Fibroblast of lung (primary cell): ENCODE data around the gene WDFY3. TPM values are rescaled to one million over a fixed set of nuclear protein-coding genes. Genes with fewer than 3 reads are reported as not detected.
A peak's percentile ranks its signal among the peaks of the same experiment; 100 is the strongest.

Source experiments
- DNase-seq, 2 donors: peaks; one replicate each; pipeline versions ENCODE4 v3.0.0 to v3.0.0-alpha.2; 2010; ENCODE audit warnings: low read depth in 2 of 2
- H2AFZ ChIP-seq: 2 replicates; pipeline ENCODE4 v1.5.1; 2012; ENCODE audit warnings: low read length, control low read depth, inconsistent platforms
- H3K27ac ChIP-seq: 2 replicates; pipeline ENCODE4 v1.5.1; 2011; ENCODE audit warnings: low read length, control low read depth; ENCODE audit not compliant: insufficient read depth
- H3K27me3 ChIP-seq: 2 replicates; pipeline ENCODE4 v1.5.1; 2011; ENCODE audit warnings: mild to moderate bottlenecking, low read length; ENCODE audit not compliant: control insufficient read depth, insufficient read depth
- H3K36me3 ChIP-seq: 2 replicates; pipeline ENCODE4 v1.5.1; 2011; ENCODE audit warnings: low read length; ENCODE audit not compliant: control insufficient read depth, insufficient read depth
- H3K4me1 ChIP-seq: 2 replicates; pipeline ENCODE4 v1.5.1; 2011; ENCODE audit warnings: low read length; ENCODE audit not compliant: control insufficient read depth, insufficient read depth; ENCODE audit errors: extremely low read depth
- H3K4me2 ChIP-seq: 2 replicates; pipeline ENCODE4 v1.5.1; 2011; ENCODE audit warnings: low read length, control low read depth; ENCODE audit not compliant: insufficient read depth; ENCODE audit errors: extremely low read depth
- H3K4me3 ChIP-seq, 4 experiments: fragments of 200-600 bp in 1 of 4; sonication (generic) in 1 of 4; replicated peaks in 1 of 4; 2 replicates each; pipeline ENCODE4 v1.5.1; 2011 to 2016; ENCODE audit warnings: low read length in 4 of 4, low read depth in 3 of 4, mild to moderate bottlenecking in 3 of 4, control low read depth in 2 of 4, inconsistent platforms in 1 of 4, mixed read lengths in 1 of 4; ENCODE audit not compliant: insufficient read depth in 1 of 4; ENCODE audit errors: control extremely low read depth in 1 of 4
- H3K79me2 ChIP-seq: 2 replicates; pipeline ENCODE4 v1.5.1; 2012; ENCODE audit warnings: mild to moderate bottlenecking, low read length, inconsistent platforms; ENCODE audit not compliant: control insufficient read depth, insufficient read depth
- H3K9ac ChIP-seq: 2 replicates; pipeline ENCODE4 v1.5.1; 2011; ENCODE audit warnings: mild to moderate bottlenecking, low read length, control low read depth; ENCODE audit not compliant: insufficient read depth
- H3K9me3 ChIP-seq: 2 replicates; pipeline ENCODE4 v1.5.1; 2012; ENCODE audit warnings: low read depth, low read length; ENCODE audit not compliant: control insufficient read depth, insufficient read depth
- H4K20me1 ChIP-seq: 2 replicates; pipeline ENCODE4 v1.5.1; 2011; ENCODE audit warnings: low read length; ENCODE audit not compliant: control insufficient read depth, insufficient read depth; ENCODE audit errors: extremely low read depth
- CTCF ChIP-seq, 2 donors: IDR thresholded peaks in 1 of 2; conservative IDR thresholded peaks in 1 of 2; 1 replicate in 1 of 2; 2 replicates in 1 of 2; pipeline ENCODE4 v1.5.1; 2011 to 2012; ENCODE audit warnings: low read length in 2 of 2, control low read depth in 1 of 2, inconsistent platforms in 1 of 2, low read depth in 1 of 2, mild to moderate bottlenecking in 1 of 2
- EZH2 ChIP-seq: IDR thresholded peaks from 2 replicates; pipeline ENCODE4 v1.5.1; 2012; ENCODE audit warnings: low read length, control low read depth, mild to moderate bottlenecking; ENCODE audit errors: missing control alignments
- polyA minus RNA-seq: library from RNA; depleted of rRNA, polyadenylated mRNA; stranded (reverse); fragments of >200 nt; gene quantifications from 2 replicates; pipeline ENCODE4 v1.2.3, GENCODE V29; 2011; ENCODE audit warnings: low replicate concordance
- polyA plus RNA-seq, 2 donors: library from polyadenylated mRNA; depleted of rRNA in 1 of 2; stranded (reverse) in 1 of 2; unstranded in 1 of 2; fragments of >200 nt; gene quantifications; 2 replicates each; pipeline ENCODE4 v1.2.1, GENCODE V29; 2011 to 2012; ENCODE audit warnings: missing spikeins in 1 of 2
- total RNA-seq: library from RNA; depleted of rRNA; stranded (reverse); fragments of >200 nt; gene quantifications from 2 replicates; pipeline ENCODE4 v1.2.1, GENCODE V29; 2014

Gene WDFY3, protein sequence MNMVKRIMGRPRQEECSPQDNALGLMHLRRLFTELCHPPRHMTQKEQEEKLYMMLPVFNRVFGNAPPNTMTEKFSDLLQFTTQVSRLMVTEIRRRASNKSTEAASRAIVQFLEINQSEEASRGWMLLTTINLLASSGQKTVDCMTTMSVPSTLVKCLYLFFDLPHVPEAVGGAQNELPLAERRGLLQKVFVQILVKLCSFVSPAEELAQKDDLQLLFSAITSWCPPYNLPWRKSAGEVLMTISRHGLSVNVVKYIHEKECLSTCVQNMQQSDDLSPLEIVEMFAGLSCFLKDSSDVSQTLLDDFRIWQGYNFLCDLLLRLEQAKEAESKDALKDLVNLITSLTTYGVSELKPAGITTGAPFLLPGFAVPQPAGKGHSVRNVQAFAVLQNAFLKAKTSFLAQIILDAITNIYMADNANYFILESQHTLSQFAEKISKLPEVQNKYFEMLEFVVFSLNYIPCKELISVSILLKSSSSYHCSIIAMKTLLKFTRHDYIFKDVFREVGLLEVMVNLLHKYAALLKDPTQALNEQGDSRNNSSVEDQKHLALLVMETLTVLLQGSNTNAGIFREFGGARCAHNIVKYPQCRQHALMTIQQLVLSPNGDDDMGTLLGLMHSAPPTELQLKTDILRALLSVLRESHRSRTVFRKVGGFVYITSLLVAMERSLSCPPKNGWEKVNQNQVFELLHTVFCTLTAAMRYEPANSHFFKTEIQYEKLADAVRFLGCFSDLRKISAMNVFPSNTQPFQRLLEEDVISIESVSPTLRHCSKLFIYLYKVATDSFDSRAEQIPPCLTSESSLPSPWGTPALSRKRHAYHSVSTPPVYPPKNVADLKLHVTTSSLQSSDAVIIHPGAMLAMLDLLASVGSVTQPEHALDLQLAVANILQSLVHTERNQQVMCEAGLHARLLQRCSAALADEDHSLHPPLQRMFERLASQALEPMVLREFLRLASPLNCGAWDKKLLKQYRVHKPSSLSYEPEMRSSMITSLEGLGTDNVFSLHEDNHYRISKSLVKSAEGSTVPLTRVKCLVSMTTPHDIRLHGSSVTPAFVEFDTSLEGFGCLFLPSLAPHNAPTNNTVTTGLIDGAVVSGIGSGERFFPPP (N-terminal part only)
- total RNA-seq (64.5 and 88.8 TPM in 2 replicates), polyA plus RNA-seq (23.1 and 26.8 TPM in 2 replicates), polyA minus RNA-seq (59.6 and 66.6 TPM in 2 replicates)
- 11.5 and 15.8 TPM in 2 replicates for polyA plus RNA-seq (2012)

- Histone ChIP-seq H3K36me3 (no peaks in the 10 kb centered on the region), H4K20me1 (peaks cover 2% of the 10 kb centered on the region), H3K9me3 (no peaks in the 10 kb centered on the region), H3K4me1 (peaks cover 4% of the 10 kb centered on the region), H3K79me2 (peaks cover 43% of the 10 kb centered on the region), H3K4me3 (peak within 1 kb of the TSS; percentile 82 to 94 (median 92)), H3K27ac (peak within 1 kb of the TSS; percentile 89), H2AFZ (peak within 1 kb of the TSS; percentile 92), H3K27me3 (no peaks in the 10 kb centered on the region), H3K9ac (peak within 1 kb of the TSS; percentile 95), H3K4me2 (peak within 1 kb of the TSS; percentile 91)
- peak; percentile 89 to 92 for DNase-seq
- TF ChIP-seq EZH2 (no peak), CTCF (conservative IDR thresholded peaks at IDR 0.05 in 1 of 2, IDR thresholded peaks at IDR 0.05 in 1 of 2; ENCODE audit: low read depth in 1 of 2, low read length in 2 of 2) (peak in 1 of 2 donors; percentile 4)
These were observed at the start of gene WDFY3 for GRCh38 chr4:84966382-84967242. WDFY3 (minus strand) TSS chr4:84966690; CDS start chr4:84860591, 106,099 bp downstream.

DNA sequence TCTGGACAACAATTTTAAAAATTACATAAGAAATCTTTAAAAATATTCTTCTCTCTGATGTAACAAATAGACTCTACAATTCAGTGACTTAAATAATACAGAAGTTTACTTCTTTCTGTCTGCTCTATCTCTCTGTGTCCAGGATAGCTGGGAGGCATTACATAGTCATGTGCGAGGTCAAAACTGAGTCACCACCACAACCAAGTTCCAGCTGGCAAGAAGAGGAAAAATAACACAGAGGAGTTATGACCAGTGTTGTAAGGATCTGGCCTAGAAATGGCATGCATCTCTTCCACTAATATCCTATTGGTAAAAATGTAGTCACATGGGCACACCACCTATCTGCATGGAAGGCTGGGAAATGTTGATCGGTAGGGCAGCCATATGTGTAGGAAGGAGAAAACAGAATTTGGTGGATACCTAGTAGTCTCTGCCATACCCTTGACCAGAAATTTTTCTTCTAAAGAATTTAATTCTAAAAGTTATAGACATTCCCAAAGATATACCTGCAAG lies 39.4 kb upstream of the WDFY3 start:
- Histone ChIP-seq H3K4me1 (no peaks in the 10 kb centered on the region), H3K36me3 (no peaks in the 10 kb centered on the region), H3K4me3 (no peak overlapping the region), H3K9me3 (no peaks in the 10 kb centered on the region), H3K27me3 (no peaks in the 10 kb centered on the region), H3K9ac (no peak overlapping the region), H3K79me2 (no peaks in the 10 kb centered on the region), H3K4me2 (no peak overlapping the region), H4K20me1 (no peaks in the 10 kb centered on the region), H2AFZ (no peak overlapping the region), H3K27ac (no peak overlapping the region)
- TF ChIP-seq CTCF (conservative IDR thresholded peaks at IDR 0.05 in 1 of 2, IDR thresholded peaks at IDR 0.05 in 1 of 2; ENCODE audit: low read depth in 1 of 2, low read length in 2 of 2) (no peak), EZH2 (no peak)
- peak; percentile 86 to 94 for DNase-seq
